RCC 7860 (cell line): ENCODE results near the gene HDHD5.

Source experiments
- DNase-seq: peaks from one replicate; pipeline ENCODE4 v3.0.0-alpha.2; 2015; ENCODE audit warnings: low spot score
- FAIRE-seq: peaks from 2 replicates; lab custom pipeline; 2012; peaks lifted over from hg19 to GRCh38; lab: Jason Lieb, UNC

HDHD5 gene

DNA sequence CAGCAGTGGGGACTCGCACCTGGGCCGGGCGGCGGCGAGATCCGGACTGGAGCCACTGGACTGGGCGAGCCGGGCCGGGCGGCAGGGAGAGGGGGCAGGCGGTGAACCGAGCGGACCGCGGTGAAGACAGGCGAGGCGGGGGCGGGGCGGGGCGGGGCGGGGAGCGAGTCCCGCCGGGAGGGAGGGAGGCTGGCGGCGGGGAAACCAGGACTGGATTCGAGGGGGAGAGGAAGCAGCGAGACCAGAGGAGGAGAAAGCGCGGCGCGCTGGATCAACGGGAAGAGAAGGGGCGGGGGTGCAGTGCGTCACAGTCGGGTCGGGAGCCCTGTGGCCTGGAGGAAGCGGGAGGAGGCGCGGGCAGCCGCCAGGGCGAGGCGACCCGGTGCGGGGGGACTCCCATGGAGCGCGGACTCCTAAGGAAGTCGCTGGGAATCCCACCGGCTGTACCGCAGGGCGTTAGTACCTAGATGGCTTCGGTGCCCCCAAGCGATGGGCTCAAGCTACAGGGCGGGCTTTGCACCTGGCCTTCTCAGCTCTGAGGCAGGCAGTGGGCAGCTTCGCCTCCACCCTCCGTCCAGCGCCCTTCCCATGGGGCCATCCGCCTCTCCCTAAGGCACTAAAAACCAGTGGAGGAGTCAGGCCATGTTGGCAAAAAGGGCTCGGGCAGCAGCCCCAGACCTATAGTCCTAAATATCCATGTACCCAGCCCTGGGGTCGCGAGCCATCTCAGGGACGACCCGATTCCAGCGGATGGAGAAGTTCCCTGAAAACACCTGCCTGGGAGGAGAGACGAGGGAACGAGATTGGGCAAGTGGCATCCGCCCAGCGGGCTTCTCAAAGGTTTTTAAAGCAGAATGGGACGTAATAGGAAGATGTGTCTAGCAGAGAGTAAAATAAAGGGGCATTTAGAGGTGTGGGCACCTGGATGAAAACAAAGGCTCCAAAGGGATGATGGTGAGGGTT lies 37.6 kb downstream of the HDHD5 start, which contains the start of gene TMEM121B:
Gene TMEM121B, minus strand, starts transcription at position 128 of the 963 bp plus-strand sequence. CDS start 233 bp downstream, outside the sequence.
- FAIRE-seq (no peak), DNase-seq (no peak)

DNA sequence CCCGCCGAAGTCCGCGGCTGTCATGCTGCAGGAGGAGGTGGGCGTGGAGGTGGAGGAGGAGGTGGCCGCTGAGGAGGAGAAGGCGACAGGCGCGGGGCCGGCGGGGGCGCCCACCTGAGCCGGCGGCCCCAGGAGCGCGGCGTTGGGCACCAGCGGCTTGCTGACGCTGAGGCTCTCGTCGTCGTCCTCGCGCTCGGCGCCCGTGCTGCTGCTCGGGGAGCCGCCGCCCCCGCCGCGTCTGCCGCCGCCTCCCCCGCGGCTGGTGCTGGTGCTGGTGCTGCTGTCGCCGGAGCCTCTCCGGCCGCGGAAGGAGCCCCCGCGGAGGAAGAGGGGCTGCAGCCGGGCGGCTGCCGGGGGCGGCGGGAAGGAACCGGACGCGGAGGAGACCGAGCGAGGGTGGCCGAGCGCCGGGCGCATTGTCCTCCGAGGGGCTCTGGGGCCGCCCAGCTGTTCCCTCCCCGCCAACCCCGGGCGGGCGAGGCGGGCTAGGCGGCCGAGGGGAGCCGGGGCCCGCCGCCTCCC lies 38.3 kb downstream of the HDHD5 start:
- no peak for FAIRE-seq
- DNase-seq: no peak

DNA sequence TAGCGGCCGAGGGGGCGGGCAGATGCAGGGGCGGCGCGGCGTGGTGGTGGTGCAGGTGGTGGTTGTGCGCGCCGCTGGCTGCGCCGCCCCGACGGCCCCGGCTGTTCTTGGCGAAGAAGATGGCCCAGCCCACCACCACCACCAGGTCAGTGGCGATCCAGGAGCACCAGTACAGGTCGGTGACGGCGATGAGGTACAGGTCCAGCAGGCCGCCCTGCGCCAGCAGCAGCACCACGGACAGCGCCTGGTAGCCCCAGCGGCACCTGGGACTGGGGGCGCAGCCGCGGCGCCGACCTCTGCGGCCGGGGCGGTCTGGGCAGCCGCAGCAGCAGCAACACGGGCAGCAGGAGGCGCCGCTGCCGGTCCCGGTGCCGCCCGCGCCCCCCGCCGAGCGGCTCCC lies 38.8 kb downstream of the HDHD5 start:
- no peak for FAIRE-seq
- DNase-seq: no peak

DNA sequence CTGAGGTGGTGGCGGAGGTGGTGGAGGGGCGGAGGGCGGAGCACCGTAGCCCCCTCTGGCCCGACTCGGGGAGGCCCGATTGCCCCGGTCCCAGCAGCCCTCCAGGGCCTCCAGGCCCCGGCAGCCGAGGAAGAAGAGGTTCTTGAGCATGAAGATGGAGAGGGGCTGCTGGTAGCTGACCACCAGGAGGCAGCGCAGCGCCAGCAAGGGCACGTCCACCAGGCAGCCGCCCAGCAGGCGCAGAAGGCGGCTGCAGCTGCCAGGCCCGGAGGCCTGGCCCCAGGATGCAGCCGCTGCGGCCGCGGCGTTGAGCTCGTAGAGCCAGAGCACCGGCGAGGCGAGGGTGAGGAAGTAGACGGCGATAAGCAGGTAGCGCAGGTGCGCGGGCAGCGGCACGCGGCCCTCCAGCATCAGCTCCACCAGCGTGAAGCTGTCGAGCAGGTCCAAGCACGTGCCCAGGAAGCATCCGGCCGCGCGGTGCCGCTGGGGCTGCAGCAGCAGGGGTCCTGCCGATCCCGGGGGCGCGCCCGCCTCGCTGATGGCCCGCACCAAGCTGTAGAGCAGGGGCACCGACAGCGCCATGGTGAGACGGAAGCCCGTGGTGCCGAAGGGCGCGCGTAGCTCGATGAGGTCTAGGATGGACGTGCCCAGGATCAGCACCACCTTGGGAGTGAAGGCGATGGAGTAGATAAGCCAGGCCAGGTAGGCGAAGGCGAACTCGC lies 39.4 kb downstream of the HDHD5 start:
- FAIRE-seq: no peak
- DNase-seq: no peak

DNA sequence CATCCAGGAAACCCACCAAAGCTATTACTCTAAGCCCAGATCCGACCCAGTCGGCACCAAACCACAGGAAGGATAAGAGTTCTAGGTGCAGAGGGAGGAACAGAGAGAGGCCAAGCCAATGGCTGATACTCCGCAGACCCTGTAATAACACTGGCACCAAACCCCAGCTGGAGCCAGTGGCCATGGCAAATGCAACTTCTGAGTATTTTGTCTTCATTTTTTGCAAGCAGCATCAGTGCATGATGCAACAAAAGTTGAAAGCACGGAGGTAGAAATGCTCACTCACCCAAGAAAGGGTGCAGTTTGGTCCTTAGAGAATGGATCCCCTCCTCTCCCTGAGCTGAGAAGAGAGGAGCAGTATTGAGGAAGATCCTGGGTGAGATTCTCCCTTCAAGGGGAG lies 40.7 kb downstream of the HDHD5 start:
- DNase-seq: no peak
- FAIRE-seq: no peak

DNA sequence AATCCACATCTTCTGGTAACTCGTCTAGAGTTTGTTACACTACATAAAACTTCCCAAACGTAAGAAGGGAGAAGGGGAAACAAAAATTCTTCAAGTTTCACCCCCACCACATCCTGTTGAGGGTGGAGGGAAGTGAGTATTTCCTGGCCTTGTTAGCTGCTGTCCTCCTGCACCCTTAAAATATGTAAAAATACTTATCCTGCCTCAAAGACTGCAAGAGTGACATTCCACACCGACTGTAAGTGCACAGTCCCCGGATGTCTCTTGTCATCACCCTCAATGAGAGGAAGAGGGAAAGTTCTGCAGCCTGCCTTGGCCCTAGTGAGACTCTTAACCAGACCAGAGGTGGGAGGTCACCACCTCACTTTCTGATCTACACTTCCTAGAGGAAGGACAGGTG lies 41.2 kb downstream of the HDHD5 start:
- no peak for DNase-seq
- no peak for FAIRE-seq

DNA sequence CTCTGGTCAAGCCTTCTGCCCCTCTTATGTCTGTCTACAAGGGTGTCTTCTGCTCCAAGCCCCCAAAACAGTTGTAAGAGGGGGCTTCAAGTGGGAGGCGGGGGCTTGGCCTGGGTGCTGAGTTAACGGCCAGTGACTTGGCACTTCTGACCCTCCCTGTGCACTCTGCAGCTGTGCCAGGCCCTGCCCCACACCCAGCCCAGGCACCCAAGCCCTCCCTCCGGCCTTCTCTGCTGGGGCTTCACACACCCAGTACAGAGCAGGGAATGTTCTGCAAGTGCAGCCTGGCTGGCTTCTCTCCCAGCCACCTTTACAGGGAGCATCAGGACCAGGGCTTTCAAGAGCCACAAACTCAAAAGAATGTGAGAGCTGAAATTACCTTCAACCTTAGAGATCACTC lies 41.7 kb downstream of the HDHD5 start:
- DNase-seq (no peak), FAIRE-seq (no peak)

DNA sequence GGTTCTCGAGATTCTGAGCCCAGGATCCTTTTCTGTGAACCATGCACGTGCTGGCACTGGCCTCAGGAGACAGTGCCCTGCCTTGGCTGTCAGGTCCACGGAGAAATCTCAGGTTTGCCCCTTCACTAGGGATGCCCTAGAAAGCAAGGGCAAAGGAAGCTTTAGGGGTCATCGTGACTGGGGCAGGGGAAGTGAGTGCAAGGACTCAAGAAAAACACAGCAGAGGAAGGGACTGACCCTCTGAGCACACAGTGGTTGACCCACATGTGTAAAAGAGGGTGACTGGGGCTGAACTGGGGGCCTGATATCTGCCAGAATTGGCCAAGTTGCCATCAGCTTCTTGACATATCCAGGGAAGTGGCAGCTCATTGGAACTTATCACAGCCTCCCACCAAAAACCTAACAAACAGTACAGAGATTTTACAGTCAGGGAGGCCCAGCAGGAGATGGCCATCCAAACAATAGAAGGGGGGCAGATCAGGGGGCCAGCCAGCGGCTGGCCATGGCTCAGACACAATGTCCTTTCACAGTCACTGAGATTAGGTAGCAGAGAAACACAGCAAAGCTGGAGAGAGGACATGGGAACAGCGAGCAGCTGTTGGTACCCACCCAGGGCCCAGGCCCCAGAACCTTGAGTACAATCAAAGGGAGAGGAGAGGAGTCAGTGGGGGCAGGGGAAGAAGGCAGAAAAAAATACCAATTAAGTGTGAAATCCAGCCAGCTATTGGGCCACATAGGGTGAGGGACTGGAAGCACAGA lies 42.3 kb downstream of the HDHD5 start:
- FAIRE-seq (no peak), DNase-seq (no peak)

DNA sequence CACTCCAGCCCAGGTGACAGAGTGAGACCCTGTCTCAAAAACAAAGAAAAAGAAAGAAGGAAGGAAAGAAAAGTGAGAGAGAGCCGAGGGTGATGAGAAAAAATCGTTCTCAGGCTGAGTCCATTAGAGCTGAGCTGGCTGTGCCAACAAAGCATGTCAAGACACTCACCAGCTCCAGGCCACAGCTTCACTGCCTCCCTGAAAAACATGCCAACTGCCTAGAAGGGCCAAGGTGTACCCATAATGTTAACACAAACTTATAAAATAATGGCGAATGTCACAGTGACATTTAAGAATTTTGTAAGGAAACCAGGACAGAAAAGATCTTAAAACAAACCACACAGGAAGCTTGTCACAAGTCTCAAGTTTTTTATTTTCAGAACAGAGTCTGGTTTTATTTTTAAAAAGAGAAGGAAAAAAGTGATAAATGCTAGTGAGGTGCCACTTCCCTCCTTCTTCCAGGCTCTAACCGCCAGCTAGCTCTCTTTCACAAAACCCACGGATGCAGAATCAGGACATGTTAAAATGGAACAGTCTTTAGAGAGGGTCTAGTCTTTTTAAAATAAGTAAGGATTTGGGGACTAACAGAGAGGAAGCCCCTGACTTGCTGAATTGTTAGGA lies 43.0 kb downstream of the HDHD5 start:
- FAIRE-seq (no peak), DNase-seq (no peak)

DNA sequence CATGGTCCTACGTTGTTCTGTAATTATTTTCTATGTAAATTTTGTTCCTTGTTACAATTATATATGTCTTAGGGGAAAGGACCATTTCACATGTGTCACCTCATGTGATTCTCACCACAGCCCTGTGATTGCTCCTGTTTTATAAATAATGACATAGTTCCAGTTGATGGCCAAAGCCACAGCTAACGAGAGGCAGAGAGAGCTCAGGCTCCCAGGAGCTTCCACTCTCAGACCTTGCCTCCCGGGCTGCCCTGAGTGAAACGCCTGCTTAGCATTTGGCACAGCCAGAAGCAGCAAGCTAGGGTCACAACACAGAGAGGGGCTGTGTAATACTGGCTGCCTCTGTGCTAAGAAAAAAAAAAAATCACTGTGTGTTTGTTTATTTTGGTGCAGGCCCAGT lies 43.8 kb downstream of the HDHD5 start:
- DNase-seq: no peak
- no peak for FAIRE-seq

DNA sequence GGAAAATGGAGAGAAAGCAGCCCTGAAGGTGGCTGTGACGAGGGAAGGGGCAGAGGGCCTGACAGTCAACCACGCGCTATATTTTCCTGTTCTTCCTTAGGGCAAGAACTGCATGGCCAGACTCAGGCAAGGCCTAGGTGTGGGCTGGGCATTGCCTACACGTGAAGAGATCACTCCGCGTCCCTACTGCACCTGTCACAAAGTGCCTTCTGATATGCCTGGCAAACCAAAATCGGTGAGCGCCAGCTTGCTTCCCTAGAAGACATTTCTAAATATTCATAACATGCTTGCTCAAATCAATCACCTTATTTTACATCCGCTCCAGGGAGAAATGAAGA lies 44.2 kb downstream of the HDHD5 start:
- FAIRE-seq: no peak
- DNase-seq: no peak

DNA sequence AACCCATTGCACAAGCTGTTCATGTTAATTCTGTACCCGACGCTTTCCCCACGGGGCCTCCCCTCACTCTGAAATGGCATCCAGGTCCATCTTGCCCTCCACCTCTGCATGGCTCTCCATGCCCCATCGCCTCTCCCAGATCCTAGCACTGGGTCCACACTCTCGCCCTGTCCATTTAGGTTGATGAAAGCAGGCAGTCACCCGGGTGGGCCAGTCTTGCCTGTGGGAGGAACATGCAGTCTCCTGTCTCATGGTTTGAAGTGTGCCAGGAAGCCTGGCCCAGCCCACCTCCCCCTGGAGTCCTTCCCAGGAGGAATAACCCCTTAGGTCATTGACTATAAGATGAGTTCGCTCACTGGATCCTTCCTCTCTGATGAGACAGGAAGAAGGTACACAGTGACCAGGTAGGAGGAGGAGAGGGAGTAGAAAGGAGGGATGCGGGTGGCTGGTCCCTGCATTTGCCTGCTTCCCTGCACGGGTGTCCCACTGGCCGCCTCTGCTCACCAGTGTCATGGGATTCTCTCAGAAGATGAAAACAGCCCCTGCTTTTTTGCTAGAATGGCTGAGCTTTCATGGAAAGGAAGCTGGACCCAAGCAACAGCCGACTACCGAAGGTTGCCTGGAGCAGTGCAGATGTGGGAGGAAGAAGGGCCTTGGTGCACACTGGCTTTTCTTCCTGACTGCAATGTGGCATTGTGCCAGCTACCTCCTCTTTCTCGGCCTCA lies 44.7 kb downstream of the HDHD5 start:
- FAIRE-seq (no peak), DNase-seq (no peak)

DNA sequence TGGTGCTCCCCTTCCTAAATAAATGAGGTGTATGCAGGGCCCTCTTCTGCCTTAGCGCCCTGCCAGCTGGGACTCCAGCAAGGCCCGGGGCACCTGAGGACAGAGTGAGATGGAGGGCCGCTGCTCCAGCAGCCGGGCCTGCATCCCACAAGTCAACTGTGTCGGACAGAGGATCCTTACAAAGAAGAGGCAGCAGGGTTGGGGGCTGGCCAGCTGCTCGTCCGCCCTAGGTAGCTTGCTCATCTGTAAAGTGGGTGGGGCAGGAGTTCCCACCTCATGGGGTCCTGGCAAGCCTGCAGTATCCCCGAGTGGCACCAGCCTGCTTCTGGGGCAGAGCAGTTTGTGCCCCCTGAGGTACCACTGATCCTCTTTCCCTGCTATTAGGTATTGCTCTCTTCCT lies 45.5 kb downstream of the HDHD5 start:
- FAIRE-seq (no peak), DNase-seq (no peak)

DNA sequence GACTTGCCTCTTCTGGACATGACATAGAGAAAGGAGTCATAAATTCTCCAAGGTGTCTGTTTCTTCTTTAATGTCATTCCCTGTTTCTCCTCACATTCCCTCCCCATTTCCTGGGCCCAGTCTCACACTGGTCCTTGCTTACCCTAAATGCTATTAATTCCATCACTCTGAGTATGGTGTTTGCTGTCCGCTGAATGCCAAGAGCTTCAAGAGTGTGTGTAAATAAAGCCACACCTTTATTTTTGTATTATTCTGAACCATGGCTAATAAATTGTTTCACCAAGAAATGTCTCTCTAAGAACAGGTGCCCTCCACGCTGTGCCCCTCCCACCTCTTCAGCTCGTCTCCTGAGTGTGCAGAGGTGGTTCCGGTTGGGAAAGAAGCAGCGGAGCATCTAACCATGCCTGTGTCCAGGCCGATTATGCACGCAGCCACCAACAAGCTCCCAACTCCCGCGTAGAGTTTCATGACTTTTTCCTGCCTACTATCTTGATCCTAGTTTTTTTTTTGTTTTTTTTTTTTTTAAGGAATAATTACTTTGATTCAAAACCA lies 46.5 kb downstream of the HDHD5 start:
- DNase-seq: no peak
- no peak for FAIRE-seq

DNA sequence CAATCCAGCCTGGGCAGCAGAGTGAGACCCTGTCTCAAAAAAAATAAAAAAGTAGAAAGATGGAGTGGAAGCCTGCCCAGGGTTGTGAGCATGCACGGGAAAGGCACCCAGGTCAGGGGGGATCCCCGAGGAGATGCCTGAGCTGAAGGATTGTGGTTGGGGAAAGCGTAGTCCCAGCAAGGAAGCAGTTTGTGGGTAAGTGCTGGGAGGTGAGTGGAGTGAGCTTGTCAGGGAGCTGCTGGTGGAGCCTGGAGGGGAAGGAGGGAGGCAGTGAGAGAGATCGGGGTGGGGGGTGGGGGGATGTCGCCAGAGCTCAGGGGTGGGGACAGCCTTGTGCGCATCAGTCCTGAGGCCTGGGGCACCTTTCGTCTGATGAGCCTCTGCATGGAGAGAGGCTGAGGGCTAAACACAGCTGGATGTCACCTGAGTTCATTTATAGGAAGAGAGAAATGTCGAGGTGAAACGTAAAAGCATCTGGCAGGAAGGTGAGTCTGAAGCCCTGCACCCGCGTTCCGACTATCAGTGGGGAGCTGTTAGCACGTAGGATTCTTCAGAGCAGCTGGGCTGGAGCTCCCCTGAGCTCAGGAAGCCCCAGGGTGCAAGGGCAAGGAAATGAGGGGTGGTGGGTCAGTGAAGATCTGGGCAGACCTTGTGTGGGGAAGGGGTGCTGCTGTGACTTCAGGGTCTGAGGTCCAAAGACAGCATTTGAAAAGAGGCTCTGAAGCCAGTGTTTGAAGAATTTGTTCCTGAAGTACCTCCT lies 48.1 kb downstream of the HDHD5 start:
- FAIRE-seq (no peak), DNase-seq (no peak)

DNA sequence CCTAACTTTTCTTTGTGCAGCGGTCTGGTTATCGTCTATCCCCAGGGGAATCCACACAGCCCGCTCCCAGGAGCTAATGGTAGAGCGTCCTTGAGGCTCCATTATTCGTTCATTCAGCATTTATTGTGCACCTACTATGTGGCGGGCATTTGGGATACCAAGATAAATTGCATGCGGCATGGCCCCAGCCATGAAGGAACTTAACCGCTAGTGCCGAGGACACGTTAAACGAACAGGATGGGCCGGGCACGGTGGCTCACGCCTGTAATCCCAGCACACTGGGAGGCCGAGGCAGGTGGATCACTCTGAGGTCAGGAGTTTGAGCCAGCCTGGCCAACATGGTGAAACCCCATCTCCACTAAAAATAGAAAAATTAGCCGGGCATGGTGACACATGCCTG lies 49.1 kb downstream of the HDHD5 start:
- FAIRE-seq (no peak), DNase-seq (no peak)

DNA sequence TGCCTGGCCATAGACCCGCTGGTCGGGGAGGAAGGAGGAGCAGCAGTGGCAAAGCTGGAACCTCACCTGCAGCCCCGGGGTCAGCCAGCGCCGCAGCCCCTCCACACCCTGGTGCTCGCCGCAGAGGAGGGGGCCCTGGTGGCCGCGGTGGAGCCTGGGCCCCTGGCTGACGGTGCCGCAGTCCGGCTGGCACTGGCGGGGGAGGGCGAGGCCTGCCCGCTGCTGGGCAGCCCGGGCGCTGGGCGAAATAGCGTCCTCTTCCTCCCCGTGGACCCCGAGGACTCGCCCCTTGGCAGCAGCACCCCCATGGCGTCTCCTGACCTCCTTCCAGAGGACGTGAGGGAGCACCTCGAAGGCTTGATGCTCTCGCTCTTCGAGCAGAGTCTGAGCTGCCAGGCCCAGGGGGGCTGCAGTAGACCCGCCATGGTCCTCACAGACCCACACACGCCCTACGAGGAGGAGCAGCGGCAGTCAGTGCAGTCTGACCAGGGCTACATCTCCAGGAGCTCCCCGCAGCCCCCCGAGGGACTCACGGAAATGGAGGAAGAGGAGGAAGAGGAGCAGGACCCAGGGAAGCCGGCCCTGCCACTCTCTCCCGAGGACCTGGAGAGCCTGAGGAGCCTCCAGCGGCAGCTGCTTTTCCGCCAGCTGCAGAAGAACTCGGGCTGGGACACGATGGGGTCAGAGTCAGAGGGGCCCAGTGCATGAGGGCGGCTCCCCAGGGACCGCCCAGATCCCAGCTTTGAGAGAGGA lies 49.8 kb downstream of the HDHD5 start:
- no peak for FAIRE-seq
- no peak for DNase-seq
